HG02642 (cell line): Measurements from ENCODE around the gene SSUH2.

ENCODE experiments used
- ATAC-seq: cut with Tn5 transposase; IDR thresholded peaks from one replicate; pipeline ENCODE4 v1.9.1; 2021; ENCODE audit warnings: mild to moderate bottlenecking; ENCODE audit not compliant: unreplicated experiment, poor library complexity

Gene SSUH2

DNA sequence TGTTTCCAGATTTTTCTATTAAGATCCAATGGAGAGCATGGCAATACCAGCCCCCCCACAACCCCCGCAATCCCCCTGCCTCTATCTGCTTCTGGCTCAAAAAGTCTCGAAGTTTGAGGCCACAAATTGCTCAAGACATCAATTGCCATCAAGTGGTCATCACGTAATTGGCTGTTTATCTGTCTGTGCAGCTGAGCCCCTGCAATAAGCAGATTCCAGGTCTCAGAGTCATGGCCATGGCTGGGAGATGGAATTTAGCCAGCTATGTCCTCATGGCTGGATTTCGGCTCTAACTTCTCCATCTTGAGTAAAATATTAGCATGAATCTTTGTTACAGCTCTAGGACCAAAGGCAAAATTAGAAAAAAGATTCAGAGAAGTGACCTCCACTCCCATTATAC, 22.7 kb downstream of the SSUH2 start:
- ATAC-seq = no peak

DNA sequence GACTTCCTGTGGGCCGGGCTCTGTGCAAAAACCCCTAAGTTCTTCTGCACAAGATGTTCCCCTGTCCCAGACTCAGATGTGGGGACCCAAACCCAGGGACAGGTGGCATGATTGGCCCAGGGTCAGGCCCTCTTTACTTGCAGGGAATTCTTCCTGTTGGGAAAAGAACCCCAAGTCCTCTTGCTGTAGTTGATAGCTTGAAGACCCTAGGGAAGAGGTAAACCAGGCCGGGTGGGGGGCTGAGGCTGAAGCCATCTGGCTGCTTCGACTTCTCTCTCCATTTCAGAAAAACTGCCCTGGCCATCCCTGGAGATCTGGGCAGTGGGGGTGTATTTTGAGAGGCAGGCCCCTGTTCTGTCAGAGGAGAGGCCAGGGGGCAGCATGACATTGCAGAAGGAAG, 23.5 kb downstream of the SSUH2 start:
- no peak for ATAC-seq

DNA sequence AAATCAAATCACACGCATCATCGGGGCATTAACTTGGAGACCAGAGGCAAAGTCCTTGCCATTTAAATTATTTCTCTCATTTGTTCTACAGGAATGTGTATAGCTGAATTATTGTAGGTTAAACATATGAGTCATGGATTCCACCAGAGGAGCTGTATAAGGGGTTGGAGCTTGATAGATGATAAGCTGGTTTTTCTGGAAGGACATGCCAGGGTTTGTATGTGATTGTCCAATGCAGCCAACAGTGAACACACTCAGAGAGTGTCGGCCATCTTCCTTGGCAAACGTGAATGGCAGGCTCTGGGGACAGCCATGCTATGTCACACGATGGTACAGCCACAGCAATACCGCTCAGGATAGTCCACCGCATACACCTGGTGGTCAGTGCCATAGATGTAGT, 25.1 kb downstream of the SSUH2 start:
- ATAC-seq = no peak

DNA sequence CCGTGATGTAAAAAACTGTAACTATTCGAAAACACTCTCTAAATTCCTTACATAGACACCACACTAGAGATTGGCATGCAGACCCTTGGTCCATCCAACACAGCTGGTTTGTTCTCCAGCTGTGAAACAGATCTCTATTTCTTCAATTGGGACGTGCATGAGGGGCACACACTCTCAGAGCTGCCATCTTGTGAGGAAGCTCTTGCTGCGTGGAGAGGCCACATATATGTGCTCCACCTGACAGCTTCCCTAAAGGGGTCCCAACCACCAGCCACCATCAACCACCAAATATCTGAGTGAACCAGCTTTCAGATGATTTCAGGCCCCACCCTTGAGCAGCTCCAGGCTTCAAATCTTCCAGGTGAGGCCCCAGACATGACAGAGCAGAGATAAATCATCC, 25.6 kb downstream of the SSUH2 start:
- ATAC-seq = no peak

DNA sequence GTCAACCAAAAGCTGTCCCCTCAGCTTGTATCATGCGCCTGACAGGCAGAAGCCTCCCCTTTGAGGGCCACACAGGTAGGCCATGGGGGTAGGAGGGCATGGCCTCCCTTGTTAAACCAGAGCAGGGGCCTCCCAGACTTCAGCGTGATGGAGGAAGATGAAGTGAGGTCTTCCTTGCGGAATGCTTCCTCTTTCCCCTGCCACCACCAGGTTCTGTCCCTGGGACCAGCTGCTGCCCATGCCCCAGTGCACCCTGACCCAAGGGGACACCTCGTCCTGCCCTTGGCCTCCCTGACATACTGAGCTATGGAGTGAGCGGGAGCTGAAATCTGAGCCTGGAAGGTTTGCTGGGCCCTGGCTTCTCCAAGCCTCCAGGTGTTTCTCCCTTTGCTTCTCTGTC, 26.7 kb downstream of the SSUH2 start:
- no peak for ATAC-seq

DNA sequence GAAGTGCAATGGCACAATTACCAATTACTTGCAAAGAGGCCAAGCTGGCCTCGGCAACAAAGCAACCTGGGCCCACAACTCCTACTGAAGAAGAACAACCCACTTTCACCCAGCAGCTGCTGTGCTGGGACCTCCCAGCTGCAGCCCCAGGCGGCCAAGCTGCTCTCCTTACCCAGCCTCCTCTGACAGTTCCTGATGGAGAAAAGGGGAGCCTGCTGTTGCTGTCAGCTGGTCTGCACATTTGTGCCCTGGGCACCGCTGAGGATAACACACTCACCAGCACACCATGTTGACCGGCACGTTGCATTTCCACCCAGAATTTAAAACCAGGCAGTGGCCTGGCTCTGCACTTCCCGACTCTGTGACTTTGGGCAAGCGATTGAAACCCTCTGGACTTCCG, 33.6 kb downstream of the SSUH2 start:
- no peak for ATAC-seq

DNA sequence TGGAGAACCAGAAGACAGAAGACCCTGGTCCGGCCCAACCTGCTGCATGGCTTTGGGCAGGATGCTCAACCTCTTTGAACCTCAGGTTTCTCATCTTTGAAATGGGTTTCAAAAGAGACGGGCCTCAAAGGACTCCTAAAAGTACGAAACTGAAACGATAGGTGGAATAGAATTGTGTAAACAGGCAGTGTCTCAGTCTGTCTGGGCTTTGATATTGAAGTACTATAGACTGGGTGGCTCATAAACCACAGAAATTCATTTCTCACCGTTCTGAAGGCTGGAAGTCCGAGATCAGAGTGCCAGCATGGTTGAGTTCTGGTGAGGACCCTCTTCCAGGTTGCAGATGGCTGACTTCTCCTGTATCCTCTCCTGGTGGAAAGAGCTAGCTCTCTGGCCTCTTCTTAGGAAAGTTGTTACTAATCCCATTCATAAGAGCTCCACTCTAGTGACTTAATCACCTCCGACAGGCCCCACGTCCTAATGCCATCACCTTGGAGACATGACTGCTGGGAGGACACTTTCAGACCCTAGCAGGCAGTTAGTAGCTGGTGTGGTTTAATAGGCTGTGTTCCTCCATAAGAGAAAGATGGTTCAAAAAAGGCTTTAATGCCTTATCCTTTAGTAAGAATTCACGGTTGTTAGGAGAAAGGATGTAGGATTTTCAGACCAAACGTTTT, 35.7 kb downstream of the SSUH2 start:
- ATAC-seq = no peak

DNA sequence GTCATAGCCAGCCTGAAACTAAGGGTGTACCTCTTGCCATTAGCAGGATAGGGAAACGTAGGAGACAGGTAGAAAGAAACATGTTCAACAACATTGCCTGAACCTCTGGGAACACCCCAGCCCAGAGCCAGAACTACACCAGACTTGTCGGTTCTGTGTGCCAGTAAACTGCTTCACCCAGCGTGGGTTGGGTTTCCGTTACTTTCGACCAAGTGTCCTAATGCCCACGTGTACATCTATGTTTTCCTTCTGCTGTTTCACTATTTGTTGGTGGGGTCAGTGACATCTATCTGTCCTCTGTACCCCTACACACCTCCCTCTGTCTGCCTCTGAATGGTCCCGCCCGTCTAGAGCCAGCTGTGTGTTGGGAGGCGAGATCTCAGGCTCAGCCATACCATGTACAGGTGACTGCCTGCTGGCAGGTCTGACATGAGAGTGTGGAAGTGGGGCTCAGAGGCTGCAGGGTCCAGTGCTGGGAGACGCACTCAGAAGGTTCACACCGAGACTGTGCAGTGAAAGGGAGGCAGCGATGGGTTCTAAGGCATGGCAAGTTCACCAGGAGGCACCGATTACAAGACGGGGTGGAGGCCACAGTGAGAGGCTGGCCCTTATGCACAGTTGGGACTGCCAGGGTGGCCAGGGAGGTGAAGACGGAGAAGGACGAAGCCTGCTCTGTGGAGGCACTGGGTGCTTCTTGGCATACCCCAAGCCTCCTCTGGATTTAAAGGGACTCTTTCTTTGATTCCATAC, 36.4 kb downstream of the SSUH2 start:
- ATAC-seq = no peak

DNA sequence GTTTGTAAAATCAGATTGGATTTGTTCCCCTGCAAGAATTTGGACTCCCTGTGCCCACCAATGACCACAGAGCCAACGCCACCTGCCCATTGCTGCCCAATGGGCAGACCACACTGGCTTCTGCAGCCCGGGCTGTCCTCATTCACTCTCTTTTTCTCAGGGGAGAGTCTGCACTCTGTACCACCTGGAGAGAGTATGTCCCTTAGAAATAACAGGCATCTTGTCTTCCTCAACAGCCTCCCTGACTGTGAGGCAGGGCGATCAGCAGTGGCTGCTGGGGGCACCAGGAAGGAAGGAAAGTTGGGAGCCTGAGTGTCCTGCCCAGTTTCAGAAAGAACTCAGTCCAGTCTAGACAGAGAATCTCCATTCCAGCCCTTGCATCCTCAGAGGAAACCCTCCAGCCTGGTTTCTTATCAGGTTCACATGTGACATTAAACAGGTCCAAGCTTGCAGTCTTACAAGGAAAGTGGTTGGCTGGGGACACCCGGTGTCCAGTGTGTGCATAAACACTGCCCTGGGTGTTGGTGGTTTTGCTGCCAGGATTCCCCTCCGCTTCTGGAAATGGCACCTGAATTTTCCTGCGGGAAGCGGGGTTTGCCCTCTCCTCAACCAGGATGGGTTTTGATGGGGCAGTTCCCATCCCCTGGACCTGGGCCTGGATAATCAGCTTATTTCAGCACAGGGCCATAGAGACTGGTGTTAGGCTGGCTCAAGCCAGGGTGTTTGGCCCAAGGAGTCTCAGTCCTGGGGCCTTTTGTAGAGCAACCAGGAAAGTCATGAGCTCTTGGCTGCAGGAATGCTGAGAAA, 37.2 kb downstream of the SSUH2 start:
- ATAC-seq = no peak

DNA sequence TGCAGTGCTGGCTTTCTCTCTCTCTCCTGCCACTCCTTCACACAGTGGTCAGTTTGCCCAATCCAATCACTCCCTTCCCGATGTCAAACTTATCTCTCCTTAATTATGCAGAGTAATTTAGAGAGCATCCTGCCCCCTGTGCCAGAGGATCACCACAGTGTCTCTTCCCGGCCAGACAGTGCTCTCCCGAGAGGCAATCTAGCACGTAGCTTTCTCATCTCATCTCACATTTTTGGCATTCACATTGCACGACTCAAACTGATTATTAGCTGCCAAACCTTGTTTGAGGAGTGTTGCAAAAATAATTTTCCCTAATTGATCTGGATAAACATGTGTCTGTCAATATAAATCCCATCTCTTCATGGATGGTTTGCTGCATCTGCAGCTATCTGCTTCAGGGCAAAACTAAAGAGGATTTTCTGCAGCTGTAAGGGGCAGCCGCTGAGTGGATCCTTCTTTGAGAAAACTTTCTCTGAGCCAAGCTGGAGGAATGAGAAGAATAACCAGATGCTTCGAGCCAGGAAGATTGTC, 37.8 kb downstream of the SSUH2 start:
- no peak for ATAC-seq

DNA sequence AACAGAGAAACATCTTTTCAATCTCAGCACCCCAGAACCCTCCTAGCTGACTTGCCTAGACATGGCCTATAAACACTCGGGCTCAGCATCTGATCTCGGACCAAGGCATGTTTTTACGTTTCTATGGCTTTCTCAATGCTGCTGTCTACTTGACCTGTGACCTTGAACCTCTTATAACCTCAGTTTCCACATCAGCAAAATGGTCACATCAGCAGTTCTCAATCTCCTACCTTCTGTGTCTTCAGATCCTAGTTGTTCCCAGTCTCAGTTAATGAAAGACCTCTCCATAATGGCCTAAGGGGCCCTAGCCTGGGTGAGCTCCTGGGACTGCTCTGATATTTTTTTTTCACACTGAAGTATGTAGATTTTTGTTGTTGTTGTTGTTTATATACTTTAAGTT, 39.6 kb downstream of the SSUH2 start:
- ATAC-seq = no peak

DNA sequence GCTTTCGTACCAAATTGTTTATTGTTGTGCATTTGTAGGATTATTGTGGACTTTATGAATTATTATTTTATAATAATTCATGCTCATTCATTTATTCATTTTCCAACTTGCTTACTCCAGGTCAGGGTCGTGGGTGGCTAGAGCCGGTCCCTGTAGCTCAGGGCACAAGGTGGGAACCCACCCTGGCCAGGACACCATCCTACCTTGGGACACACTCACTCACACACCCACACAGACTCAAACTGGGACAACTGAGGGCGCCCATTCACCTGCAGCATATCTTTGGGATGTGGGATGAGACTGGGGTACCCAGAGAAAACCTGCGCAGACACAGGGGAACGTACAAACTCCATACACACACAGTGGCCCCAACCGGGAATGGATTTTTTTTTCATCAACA, 40.6 kb downstream of the SSUH2 start:
- no peak for ATAC-seq

DNA sequence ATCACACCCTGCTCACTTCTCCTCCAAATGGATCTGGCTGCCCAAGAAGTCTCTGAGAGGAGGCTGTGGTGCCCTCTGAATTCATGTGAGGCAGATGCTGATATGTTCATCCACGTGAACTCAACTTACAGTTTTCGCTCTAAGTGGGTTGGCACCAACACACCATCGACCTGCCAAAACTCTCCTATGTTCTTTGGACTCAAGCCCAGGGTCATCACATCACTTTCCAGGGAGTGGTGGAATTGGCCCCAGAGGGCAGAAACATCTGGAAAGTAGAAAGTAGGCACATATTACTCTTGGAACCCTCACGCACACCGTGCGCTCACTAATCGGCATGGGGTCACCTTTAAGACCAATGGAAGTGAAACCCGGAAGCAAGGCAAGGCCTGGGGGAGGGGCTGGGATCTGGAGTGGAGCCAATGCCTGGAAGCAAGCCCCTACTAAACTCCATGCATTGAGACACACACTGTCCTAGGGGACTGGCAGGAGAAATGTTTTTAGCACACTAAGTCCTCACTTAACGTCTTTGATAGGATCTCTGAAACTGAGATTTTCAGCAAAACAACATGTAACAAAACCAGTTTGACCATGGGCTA, 41.4 kb downstream of the SSUH2 start:
- no peak for ATAC-seq

DNA sequence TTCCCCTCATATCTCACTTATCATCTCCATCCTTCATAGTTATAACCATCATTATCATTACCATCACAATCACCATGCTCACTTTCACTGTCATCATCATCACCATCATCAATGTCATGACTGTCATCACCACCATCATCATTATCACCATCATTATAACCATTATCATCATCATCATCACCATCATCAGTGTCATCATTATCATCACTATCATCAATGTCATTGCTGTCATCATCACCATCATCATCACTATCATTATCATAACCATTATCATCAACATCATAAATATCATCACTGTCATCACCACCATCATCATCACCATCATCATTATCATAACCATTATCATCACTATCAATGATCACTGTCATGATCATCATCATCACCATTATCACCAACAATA, 44.1 kb downstream of the SSUH2 start:
- ATAC-seq = no peak

DNA sequence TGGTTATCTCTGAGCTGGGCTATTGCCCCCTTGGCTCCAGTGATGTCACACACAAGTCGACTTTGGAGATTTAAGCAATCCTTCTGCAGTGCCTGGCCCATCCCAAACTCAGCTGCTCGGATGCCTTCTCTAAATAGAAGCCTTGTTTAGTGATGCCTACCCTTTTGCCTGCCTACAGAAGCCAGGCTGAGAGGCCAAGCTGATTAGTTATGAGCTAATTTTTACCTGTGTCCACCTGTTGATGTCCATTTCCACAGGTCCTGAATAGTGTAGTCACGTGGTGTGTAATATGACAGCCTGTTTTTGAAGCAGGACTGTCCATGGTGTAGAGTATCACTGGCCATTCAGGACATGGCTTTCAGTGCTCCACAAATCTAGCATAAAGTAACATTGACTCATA, 45.5 kb downstream of the SSUH2 start:
- ATAC-seq = no peak

DNA sequence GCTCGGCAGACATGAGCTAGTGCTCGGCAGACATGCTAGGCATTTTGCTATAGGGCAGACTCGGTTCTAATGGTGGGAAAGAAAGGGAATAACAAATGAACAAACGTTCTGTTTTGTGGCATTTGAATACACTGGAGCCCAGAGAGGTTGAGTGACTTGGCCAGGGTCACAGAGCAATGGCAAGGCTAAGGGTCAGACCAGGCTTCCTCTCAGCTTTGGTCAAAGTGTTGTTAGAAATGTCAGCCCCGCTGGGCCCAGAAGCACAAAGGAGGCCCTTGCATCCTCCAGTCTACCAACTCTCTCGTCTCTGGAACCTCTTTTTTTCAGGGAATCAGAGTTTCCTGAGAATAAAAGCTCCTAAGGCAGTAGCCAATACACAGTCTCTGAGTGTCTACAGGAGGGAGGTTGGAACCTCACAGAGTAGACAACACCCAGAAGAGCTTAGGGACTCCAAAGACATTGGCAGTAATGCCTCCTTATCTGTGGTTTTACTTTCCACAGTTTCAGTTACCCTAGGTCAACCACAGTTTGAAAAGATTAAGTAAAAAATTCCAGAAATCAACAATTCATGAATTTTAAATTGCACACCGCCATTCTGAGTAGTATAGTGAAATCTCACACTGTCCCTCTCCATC, 47.3 kb downstream of the SSUH2 start:
- no peak for ATAC-seq

DNA sequence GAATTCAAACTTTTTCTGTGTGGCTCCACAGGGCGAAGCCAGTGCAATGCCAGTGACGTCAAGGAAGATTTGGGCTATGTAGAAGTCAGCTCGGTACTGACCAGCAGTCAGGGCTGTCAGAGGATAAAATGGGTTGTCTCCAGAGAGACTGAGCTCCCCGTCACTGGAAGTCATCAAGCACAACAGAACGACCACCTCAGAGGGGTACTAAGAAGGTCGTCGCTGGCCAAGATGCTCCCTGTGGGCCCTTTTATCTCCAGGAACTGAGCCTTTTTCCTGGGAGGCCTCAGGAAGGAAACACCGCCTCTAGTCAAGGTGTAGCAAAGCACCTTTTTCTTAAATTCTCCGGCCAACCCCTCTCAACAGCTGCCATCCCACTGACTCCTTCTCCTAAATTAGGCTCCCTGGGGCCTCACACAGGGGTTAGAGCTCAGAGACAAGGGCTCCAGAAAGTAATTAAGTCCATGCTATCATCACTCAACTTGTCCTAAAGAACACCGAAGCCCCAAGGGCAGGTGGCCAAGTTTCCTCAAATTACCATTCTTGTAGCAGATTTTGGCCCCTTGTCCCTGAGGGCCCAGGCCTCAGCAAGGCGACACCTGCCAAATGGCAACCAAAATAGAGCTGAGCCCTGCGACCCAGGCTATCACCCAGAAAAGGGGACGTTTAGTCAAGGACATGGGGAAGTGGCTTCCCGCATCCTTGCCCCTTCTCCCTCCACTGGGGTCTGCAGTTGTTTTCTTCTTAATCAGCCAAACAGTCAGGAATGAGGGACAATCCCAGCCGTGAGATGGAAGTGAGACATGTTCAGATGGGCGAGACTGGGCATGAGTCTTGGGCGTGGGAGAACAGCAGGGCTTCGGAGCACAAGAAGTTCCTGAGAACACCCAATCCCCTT, 48.0 kb downstream of the SSUH2 start:
- no peak for ATAC-seq

DNA sequence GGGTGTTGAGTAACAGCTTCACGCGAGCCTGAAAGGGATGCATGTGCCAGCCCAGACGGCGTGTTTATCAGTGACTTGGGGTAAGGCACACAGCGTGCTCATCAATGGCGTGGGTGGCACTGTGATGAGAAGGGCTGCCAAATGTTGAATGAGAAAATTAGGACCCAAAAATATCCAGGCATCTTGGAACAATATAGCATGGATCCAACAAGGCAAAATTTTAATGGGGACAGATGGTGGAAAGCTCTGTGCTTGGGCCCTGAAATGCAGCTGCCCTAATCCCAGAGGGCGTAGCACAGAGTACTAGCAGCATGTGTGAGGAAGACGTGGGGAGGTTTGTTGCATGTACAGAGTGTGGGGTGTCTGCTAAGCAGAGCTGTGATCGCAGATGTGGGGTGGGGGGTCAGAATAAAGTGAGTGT, 48.9 kb downstream of the SSUH2 start:
- ATAC-seq = no peak

DNA sequence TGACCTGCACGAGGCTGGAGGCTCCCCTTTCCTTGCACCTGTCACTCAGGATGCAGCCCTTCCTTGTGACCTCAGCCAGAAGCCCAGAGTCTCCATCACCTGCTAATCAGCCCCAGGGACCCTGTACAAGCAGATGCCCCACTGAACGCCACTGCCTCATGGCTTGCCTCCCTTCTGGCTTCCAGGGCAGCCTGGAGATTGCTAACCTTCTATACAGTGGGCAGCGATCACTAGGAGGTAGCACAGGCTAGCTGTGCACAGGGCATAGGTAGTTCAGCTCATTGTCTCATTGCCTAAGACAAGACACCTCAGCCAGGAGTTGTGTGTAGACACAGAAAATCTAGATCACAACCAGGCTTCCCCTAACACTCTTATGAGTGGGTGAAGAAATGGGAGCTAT, 49.3 kb downstream of the SSUH2 start:
- ATAC-seq = no peak
